Fibroblast of skin of right biceps (primary cell): ENCODE measurements around the gene SCAF8.
A peak's percentile ranks its signal among the peaks of the same experiment; 100 is the strongest.
"Not testable (repeated sequence)": the region's sequence is repeated elsewhere in the genome, so short reads cannot be mapped to it uniquely, and the experiment has no call there.

Experiments used
- DNase-seq: peaks from one replicate; pipeline ENCODE4 v3.0.0-alpha.2; 2013

SCAF8 gene, protein sequence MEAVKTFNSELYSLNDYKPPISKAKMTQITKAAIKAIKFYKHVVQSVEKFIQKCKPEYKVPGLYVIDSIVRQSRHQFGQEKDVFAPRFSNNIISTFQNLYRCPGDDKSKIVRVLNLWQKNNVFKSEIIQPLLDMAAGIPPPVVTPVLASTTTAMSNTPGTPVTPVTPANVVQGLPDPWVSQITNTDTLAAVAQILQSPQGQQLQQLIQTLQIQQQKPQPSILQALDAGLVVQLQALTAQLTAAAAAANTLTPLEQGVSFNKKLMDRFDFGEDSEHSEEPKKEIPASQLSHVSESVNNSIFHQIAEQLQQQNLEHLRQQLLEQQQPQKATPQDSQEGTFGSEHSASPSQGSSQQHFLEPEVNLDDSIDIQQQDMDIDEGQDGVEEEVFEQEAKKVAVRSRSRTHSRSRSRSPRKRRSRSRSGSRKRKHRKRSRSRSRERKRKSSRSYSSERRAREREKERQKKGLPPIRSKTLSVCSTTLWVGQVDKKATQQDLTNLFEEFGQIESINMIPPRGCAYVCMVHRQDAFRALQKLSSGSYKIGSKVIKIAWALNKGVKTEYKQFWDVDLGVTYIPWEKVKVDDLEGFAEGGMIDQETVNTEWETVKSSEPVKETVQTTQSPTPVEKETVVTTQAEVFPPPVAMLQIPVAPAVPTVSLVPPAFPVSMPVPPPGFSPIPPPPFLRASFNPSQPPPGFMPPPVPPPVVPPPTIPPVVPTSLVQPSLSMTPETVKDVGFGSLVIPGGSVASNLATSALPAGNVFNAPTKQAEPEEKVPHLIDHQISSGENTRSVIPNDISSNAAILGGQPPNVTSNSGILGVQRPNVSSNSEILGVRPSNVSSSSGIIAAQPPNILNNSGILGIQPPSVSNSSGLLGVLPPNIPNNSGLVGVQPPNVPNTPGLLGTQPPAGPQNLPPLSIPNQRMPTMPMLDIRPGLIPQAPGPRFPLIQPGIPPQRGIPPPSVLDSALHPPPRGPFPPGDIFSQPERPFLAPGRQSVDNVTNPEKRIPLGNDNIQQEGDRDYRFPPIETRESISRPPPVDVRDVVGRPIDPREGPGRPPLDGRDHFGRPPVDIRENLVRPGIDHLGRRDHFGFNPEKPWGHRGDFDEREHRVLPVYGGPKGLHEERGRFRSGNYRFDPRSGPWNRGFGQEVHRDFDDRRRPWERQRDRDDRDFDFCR (N-terminal part only)

DNA sequence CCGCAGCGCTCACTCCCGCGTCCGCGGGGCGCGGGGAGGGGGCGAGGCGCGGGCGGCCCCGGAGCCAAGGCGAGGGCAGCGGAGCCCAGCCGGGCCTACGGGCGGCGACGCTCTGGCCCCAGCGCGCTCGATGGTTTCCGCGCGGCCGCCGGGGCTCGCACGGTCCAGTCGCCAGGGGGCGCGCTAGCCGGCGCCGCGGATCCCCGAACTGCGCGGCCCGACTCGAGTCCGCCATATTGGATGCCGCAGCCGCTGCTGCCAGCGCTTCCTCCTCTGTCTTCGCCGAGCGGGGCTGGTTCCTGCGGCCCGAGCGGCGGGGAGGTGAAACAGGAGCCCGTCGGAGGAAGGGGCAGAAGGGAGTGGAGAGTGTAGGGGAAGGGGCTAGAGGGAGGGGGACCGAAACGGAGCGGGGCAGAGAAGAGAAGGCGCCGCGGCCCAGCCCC, at the start of gene SCAF8:
Gene SCAF8 (plus strand): TSS at position 234 of the 443 bp plus-strand sequence. CDS start 485 bp downstream, outside the sequence.
- peak; percentile 85 for DNase-seq

DNA sequence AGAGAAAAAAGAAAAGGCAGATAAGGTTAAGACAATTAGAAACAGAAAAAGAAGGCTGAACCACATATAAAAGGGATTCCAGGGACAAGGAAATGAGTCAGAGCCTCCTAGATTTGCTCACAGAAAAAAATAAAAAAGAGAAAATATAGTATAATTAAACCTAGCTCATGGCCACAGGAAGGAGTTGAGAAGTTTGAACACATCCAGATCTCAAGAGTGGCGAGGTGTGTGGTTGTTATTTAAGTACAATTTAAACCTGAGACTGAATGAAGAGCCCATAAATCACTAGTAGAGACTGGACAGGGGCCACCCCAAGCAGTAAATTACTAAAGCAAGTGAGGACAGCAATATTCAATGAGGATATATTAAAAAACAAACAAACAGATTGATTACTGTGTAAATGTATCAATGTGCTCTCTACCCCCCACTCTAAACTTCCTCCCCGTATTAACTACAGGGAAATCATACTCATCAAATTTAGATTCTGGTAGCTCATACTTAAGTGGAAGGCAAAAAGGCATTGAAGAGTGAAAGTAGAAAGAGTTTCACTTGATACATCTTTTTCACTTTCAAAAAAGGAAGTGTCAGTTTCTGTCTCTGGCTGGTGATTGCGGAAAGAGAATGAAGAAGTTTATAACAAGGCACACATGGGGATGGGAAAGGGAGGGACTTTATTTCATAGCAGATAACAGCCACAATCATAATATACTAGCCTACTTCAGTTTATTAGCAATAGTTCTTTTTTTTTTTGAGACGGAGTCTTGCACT, 49.3 kb upstream of the SCAF8 start:
- DNase-seq, result peak; percentile 56

DNA sequence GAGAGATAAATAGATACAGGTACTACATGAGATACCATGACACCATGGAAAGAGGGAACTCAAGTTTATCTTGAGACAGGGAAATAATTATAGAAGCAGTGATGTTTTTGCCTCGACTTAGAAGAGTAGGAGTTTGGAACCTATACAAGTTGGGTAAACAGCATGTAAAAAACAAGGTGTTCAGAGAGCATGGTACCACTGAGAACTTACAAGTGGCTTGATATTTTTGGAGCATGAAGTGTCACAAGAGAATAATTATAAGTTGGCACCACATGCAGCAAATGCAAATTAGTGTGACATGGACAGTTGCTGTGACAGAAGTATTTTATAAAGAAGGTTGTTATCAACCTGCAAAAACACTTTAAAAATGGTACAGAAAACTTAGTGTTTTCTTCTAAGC, 47.1 kb upstream of the SCAF8 start:
- no peak for DNase-seq

DNA sequence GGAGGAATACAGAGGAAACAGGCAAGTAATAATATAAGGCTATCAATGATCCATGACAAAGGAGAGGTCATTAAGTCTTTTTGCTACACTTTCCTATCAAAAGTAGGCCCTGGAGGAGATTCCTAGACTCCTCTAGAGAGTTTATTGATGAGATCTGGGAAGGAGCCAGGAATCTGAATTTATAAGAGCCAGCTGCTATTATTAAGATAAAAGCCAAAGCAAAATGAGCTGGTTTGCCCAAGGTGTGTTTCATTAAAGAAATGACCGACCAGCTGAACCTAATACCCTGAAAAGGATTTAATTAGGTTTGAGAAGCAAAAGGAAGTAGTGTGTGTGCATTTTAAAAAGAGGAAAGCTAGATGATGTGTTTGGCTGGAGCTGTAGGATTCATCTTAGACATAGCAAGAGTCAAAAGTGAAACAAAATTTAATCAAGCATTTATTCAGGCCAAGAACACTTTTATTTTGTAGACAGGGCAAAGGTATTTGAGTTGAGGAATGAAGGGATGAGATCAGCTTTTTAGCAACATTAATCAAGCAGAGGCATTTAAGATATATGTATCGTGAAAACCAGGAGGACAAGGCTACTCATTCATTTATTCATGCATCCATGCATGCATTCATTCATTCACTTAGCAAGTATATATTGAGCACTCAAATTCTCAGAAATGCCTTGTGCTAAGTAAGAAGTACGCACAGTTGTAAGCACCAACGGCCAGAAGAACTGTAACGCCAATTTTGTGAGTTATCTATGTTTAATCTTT, 43.5 kb upstream of the SCAF8 start:
- no peak for DNase-seq

DNA sequence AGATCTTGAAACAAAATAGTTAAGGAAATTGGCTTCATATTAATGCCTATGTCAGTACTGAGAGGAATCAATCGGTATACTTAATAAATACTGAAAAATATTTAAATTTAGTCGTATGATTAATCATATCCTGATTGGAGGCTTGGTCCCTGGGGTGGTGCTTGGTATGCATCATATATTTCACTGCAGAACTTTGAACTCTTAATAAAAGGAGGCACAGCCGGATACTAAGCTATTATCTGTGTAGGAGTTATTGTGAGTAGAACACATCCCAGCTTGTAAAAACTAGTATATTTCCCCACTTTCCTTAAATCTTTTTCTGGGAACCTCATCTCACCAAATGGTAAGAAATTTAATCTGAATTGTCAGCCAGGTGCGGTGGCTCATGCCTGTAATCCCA, 42.4 kb upstream of the SCAF8 start:
- no peak for DNase-seq

DNA sequence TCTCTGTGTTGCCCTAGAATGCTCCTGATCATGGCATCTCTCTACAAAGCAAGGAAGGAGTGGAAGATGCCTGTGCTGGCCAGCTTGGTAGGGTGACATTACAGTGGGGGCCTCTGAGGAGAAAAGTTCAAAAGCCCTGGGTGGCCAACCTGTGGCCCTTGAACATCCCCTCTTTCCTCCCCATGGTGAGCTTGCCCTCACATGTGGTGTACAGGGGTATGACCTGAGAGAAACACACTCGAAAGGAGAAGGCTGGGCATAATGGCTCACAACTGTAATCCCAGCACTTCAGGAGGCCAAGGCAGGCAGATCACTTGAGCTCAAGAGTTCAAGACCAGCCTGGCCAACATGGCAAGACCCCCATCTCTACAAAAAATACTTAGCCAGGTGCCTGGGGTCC, 36.6 kb upstream of the SCAF8 start:
- no peak for DNase-seq

DNA sequence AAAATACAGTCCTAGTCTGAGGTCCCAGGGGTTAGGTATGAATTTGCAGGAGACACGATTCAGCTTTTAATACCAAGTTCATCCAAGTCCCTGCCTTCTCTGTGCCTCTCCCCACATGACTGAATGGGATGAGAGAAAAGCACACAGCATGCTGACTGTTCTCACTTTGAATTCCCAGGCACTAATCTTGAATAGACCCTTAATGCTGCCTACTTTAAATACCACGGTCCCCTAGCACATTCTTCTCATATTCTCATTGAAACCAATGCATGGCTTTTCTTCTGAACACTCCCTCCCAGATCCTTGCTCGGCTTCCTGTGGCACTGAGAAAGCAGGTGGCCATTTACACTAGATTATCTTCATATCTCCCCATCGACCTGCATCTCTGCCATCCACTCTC, 30.1 kb upstream of the SCAF8 start:
- no peak for DNase-seq

DNA sequence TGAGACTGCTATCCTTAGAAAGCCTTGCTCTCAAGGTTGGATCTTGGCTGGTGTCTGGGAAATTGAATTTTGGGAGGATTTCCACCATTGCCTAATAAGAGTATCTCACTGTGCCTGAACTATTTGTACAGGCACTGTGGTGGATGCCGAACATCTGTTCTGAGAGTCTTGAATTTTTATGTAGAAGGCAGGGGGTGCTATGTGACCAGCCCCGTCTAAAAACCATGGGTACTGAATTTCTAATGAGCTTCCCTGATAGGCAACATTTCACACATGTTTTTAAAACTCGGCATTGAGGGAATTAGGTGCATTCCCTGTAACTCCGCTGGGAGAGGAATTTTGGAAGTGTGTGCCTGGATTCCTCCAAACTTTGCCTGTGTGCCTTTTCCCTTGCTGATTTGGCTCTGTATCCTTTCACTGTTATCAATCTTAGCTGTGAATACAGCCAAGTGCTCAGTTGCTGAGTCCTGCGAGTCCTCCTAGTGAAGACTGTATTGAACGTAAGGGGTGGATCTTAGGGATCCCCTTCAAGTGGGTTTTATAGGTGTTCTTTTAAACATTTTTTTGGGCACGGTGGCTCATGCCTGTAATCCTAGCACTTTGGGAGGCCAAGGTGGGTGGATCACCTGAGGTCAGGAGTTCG, 27.6 kb upstream of the SCAF8 start:
- no peak for DNase-seq

DNA sequence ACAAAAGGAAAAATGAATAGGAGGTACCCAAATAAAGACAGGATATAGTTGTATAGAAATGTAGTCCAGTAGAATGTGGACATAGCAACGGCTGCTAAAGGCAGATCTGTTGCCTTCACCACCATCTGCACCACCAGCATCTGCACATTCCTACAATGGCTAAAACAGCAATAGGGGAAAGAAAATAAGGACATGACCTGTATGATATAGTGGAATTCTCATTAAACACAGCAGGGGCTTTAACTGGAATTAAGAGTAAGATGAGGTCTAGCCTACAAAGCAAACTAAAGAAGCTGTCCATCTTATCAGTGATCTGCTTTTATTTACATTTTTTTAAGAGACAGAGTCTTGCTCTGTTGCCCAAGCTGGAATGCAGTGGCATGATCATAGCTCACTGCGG, 26.8 kb upstream of the SCAF8 start:
- no peak for DNase-seq

DNA sequence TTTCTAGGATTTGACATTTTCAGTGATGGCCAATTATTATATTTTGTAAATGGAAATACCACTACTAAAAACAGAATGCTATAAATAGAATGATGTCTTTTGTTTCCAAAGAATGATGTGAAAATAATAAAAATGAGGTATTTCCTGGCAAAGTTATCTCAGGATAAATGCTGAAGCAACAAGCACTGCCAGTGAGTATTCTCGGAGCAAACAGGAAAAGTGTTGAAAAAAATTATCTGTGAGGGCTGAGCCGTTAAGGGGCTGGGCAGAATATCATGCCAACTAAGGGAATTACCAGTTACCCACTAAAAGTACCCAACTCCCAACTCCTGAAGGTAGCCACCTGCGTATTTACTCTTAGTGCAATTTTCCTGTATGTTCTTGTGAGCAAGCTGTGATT, 23.6 kb upstream of the SCAF8 start:
- DNase-seq, result no peak

DNA sequence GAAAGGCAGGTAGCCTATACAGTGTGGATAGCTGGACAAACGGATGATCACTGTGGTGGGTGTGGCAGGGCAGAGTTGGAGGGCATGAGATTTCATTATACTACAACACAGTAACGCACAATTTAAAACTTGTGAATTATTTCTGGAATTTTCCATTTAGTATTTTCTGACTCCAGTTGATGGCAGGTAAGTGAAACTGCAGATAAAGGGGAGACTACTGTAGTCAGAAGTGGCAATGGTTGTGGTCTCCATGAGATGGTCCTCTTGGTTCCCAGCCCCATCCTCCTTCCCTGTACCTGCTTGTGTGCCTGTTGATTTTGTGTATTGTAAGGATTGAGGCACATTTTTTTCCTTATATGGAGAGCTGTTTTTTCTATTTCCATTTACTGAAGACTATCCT, 22.5 kb upstream of the SCAF8 start:
- DNase-seq, result no peak

DNA sequence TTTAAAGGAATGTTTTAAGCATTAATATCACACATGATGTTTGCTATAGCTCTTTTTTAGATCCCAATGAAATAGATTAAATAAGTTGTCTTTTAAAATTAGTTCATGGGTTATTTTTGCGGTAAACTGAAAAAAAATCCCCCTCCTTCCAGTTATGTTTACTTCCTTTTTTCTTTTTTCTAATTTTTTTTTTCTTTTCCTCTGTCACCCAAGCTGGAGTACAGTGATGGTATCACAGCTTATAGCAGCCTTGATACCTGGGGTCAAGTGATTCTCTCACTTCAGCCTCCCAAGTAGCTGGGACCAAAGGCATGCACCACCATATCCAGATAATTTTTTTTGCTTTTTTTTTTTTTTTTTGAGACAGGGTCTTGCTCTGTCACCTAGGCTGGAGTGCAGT, 17.8 kb upstream of the SCAF8 start:
- no peak for DNase-seq

DNA sequence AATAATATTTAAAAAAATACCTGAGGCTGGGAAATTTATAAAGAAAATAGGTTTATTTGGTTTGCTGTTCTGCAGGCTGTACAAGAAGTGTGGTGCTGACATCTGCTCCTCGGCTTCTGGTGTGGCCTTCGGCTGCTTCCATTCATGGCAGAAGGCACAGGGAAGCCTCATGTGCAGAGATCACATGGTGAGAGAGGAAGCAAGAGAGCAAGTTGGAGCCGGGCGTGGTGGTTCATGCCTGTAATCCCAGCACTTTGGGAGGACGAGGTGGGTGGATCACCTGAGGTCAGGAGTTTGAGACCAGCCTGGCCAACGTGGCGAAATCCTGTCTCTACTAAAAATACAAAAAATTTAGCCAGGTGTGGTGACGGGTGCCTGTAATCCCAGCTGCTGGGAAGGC, 16.9 kb upstream of the SCAF8 start:
- DNase-seq, result not testable (repeated sequence)

DNA sequence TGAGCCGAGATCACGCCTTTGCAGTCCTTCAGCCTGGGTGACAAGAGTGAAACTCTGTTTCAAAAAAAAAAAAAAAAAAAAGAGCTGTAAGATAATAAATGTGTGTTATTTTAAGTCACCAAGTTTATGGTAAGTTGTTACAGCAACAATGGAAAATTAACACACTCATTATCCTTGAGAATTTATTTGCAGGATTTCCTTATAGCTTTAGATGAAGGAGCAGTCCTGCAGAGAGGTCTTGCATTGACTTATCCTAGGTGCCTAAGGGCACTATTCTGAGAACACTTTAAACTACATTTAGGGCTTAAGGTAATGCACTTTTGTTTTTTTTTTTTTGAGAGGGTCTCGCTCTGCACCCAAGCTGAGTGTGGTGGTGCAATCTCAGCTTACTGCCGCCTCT, 13.8 kb upstream of the SCAF8 start:
- DNase-seq, result no peak

DNA sequence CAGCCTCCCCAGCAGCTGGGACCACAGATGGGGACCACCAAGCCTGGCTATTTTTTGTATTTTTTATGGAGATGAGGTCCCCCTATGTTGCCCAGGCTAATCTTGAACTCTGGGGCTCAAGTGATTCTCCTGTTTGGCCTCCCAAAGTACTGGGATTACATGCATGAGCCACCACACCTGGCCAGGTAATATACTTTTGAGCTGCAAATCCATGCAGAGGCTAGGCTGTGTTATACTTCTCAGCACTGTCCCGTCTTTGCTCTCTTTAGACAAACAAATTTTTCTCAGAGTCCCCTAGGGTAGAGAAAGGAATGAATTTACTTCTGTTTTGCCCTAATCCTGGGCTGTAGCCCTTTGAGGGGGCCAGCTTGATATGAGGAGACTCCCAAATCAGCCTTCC, 13.4 kb upstream of the SCAF8 start:
- no peak for DNase-seq

DNA sequence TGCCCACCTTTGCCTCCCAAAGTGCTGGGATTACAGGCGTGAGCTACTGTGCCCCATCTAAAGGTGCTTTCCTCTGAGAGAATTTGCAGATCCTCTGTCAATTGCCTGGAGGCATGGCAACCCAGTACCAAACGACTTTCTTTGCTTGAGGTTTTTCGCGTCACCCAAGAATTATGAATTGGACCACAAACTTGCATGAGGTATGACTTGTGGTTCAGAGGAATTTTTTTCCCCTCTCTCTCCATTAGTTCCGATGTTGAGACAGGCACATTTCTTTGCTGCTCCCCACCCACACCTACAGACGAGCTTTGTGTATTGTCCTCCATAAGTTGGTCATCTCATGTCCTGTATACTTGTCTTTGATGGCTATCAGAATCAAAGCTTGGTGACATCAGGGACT, 11.8 kb upstream of the SCAF8 start:
- DNase-seq, result peak; percentile 83

DNA sequence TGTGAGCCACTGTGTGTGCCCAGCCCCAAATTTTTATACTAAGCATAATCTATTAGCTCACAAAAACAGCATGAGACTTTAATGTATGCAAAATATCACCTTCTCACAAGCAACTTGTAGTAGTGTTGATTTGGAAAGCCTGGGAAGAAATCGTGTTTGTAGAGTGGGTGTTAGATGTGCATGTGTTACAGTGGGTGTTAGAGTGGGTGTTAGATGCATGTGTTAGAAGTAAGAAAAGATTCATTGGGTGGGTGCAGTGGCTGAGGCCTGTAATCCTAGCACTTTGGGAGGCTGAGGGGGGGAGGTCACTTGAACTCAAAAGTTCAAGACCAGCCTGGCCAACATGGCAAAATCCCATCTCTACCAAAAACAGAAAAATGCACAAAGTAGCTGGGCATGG, 6.3 kb upstream of the SCAF8 start:
- DNase-seq, result no peak

DNA sequence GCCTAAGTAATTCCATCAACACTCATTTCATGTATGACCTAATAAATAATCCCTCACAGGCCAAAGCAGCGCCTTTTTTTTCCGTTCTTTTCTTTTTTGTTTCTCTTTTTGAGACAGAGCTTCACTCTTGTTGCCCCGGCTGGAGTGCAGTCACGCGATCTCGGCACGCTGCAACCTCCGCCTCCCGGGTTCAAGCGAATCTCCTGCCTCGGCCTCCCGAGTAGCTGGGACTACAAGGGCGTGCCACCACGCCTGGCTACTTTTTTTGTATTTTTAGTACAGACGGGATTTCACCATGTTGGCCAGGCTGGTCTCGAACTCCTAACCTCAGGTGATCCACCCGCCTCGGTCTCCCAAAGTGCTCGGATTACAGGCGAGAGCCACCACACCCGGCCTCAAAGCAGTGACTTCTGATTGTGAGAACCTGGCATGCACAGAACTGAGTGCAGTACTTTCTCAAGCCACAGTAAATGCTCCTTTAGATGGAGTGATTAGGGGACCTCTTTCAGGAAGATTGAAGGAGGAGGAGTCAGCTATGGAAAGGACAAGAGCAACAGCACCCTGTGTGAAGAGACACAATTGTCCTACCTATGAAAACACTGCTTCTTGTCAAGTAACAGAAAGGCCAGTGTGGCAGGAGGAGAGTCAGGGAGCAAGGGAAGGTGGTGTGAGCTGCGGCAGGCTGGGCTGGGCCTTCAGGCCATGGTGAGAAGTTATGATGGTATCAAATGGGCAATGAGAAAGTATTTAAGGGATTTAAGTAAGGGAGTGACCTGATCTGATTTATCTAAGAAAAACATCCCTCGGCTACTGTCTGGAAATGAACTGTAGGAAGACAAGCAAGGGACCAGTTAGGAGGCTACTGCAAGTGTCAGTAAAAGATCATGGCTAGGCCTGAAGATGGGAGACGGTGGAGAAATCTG, 1.7 kb upstream of the SCAF8 start:
- DNase-seq, result no peak

DNA sequence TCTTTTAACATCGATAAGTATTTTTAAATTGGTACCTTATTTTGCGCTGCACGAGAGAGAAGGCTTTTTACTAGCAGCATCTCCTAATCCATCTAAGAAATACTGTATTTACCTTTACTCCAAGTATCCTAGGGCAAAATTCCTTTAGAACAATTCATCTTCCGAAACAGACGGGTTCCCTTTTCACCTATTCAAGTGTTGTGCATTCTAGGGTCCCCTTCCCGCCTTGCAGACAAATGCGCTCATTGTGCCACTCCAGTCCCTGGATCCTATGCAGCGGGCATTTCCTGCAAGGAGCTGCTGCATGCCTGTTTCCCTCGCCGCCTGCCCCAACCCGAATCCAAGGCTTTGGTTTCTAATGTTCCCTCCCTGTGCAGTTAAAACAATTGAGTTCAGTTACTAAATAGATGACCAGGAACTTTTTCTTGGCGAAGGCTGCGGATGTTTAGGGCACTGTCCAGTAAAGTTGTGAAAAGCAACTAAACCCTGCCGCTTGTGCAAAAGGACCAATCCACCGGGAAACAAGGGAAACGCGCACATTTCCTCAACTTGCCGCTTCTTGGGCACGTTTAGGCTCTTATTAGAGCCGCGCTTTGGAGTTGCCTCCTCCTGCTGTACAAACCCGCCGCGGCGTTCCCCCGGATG, 556 bp upstream of the SCAF8 start:
- DNase-seq, result no peak
